K562 (cell line): ENCODE results near the gene FBXO46. TPM values are rescaled to one million over a fixed set of nuclear protein-coding genes. Genes with fewer than 3 reads are reported as not detected.

Source experiments
- ATAC-seq: fragments of 200-7000 bp; cut with Tn5 transposase; 3 replicates; pipeline ENCODE4 v1.9.1; 2020; ENCODE audit warnings: moderate library complexity
- BruUV-seq: library from RNA; stranded (reverse); fragments of 400-500 nt; replicated peaks from 2 replicates; lab custom pipeline; 2021; lab: Mats Ljungman, UMichigan
- CTCF ChIA-PET: fragments of 300-600 bp; formaldehyde crosslinking; extraction: SDS; loops from one replicate; lab custom pipeline; 2021; ENCODE audit warnings: low intra/inter-chr PET ratio; lab: Yijun Ruan, JAX
- POLR2A ChIA-PET: fragments of 300-600, 350-650 bp; sonication (Branson Sonifier 250); formaldehyde crosslinking; extraction: SDS; loops from one replicate; lab custom pipeline; 2021; ENCODE audit warnings: antibody characterized with exemption, inconsistent platforms; lab: Yijun Ruan, JAX
- DNase-seq, 4 experiments: peaks; one replicate each; pipeline versions ENCODE4 v3.0.0 to v3.0.0-alpha.2; 2011 to 2018; ENCODE audit warnings: low spot score in 3 of 4, mixed read lengths in 3 of 4; ENCODE audit errors: extremely low read depth in 1 of 4
- FAIRE-seq: peaks from 2 replicates; lab custom pipeline; 2011; peaks lifted over from hg19 to GRCh38; lab: Jason Lieb, UNC
- H2AFZ ChIP-seq: 2 replicates; pipeline ENCODE4 v1.6.0; 2011; ENCODE audit warnings: low read depth, low read length, control low read depth, inconsistent platforms
- H3K27ac ChIP-seq: fragments of 200-600 bp; 3 replicates; pipeline ENCODE4 v1.8.0; 2011; ENCODE audit warnings: low read depth, mild to moderate bottlenecking, control low read depth, inconsistent platforms, low read length, moderate library complexity, mixed read lengths; ENCODE audit errors: extremely low read depth
- H3K27me3 ChIP-seq, 2 experiments: fragments of 300-600 bp in 1 of 2; 2 replicates in 1 of 2; 3 replicates in 1 of 2; pipeline versions ENCODE4 v1.6.0 to v1.8.0; 2011; ENCODE audit warnings: inconsistent platforms in 2 of 2, low read length in 2 of 2, mild to moderate bottlenecking in 1 of 2, mixed read lengths in 1 of 2, moderate library complexity in 1 of 2; ENCODE audit not compliant: control insufficient read depth in 2 of 2, insufficient read depth in 2 of 2
- H3K36me3 ChIP-seq: fragments of 300-600 bp; 3 replicates; pipeline ENCODE4 v1.8.0; 2011; ENCODE audit warnings: mild to moderate bottlenecking, low read length, inconsistent platforms; ENCODE audit not compliant: control insufficient read depth, insufficient read depth
- H3K4me1 ChIP-seq, 2 experiments: fragments of 200-600 bp in 1 of 2; replicated peaks in 1 of 2; 2 replicates in 1 of 2; 3 replicates in 1 of 2; pipeline versions ENCODE4 v1.5.1 to v1.8.0; 2011; ENCODE audit warnings: inconsistent platforms in 2 of 2, low read length in 2 of 2, mild to moderate bottlenecking in 1 of 2, mixed read lengths in 1 of 2, moderate library complexity in 1 of 2; ENCODE audit not compliant: control insufficient read depth in 2 of 2, insufficient read depth in 2 of 2
- H3K4me2 ChIP-seq: 2 replicates; pipeline ENCODE4 v1.6.1; 2011; ENCODE audit warnings: low read length, control low read depth, inconsistent platforms, mixed read lengths; ENCODE audit not compliant: insufficient read depth
- H3K4me3 ChIP-seq: fragments of 200-600 bp; sonication (generic), shearing (Covaris generic); 2 replicates; pipeline ENCODE4 v1.5.1; 2016; ENCODE audit warnings: control low read depth, inconsistent platforms
- H3K79me2 ChIP-seq: fragments of 200-600 bp; 3 replicates; pipeline ENCODE4 v1.8.0; 2011; ENCODE audit warnings: low read length, inconsistent platforms; ENCODE audit not compliant: control insufficient read depth, insufficient read depth
- H3K9ac ChIP-seq, 2 experiments: 2 replicates each; pipeline versions ENCODE4 v1.6.0 to v1.6.1; 2011; ENCODE audit warnings: low read depth in 2 of 2, low read length in 2 of 2, control low read depth in 1 of 2, inconsistent platforms in 1 of 2, mild to moderate bottlenecking in 1 of 2, mixed read lengths in 1 of 2; ENCODE audit not compliant: insufficient read depth in 1 of 2
- H3K9me1 ChIP-seq: one replicate; pipeline ENCODE4 v1.6.0; 2011; ENCODE audit warnings: inconsistent platforms, mild to moderate bottlenecking, low read length, moderate library complexity; ENCODE audit not compliant: control insufficient read depth, insufficient read depth
- H3K9me3 ChIP-seq: replicated peaks from 2 replicates; pipeline ENCODE4 v1.5.1; 2011; ENCODE audit warnings: low read depth, low read length, inconsistent platforms; ENCODE audit not compliant: control insufficient read depth, insufficient read depth
- H4K20me1 ChIP-seq: replicated peaks from 2 replicates; pipeline ENCODE4 v1.6.1; 2011; ENCODE audit warnings: low read length, inconsistent platforms, mixed read lengths; ENCODE audit not compliant: control insufficient read depth, insufficient read depth
- LCOR ChIP-seq: sonication (generic); formaldehyde crosslinking; IDR thresholded peaks from 2 replicates; pipeline ENCODE4 v1.8.0; 2022; ENCODE audit warnings: mild to moderate bottlenecking, missing genetic modification reagents
- MAZ ChIP-seq, 2 experiments: fragments of 450-650 bp in 1 of 2; sonication (generic) in 1 of 2; formaldehyde crosslinking; IDR thresholded peaks in 1 of 2; conservative IDR thresholded peaks in 1 of 2; 2 replicates each; pipeline versions ENCODE4 v1.4.0 to v1.5.0; 2020; ENCODE audit warnings: mild to moderate bottlenecking in 1 of 2, missing genetic modification reagents in 1 of 2
- PHF8 ChIP-seq: fragments of 200-600 bp; sonication (generic); IDR thresholded peaks from 2 replicates; pipeline ENCODE4 v1.6.1; 2012; ENCODE audit warnings: mixed run types, mild to moderate bottlenecking, inconsistent platforms, low read length, moderate library complexity, borderline replicate concordance
- POLR2G ChIP-seq: fragments of 200-400 bp; formaldehyde crosslinking; IDR thresholded peaks from 2 replicates; pipeline ENCODE4 v1.6.1; 2017; ENCODE audit warnings: low read depth, mild to moderate bottlenecking, antibody characterized with exemption, low read length, moderate library complexity
- RBM22 ChIP-seq: fragments of 200-400 bp; formaldehyde crosslinking; IDR thresholded peaks from 2 replicates; pipeline ENCODE4 v1.6.1; 2018; ENCODE audit warnings: low read length, low read depth; ENCODE audit not compliant: poor library complexity, severe bottlenecking
- SMAD1 ChIP-seq: fragments of 150-350 bp; IDR thresholded peaks from 2 replicates; pipeline ENCODE4 v1.6.1; 2014; ENCODE audit warnings: low read length, low read depth; ENCODE audit not compliant: partially characterized antibody
- SP1 ChIP-seq: sonication (generic); formaldehyde crosslinking; IDR thresholded peaks from 2 replicates; pipeline ENCODE4 v1.8.1; 2022; ENCODE audit warnings: mild to moderate bottlenecking, missing genetic modification reagents
- YY1 ChIP-seq, 3 experiments: IDR thresholded peaks; 2 replicates each; pipeline ENCODE4 v1.6.1; 2011; ENCODE audit warnings: low read length in 2 of 3, mild to moderate bottlenecking in 2 of 3, moderate library complexity in 2 of 3, borderline replicate concordance in 1 of 3, control low read depth in 1 of 3, low read depth in 1 of 3; ENCODE audit not compliant: insufficient read depth in 3 of 3, insufficient replicate concordance in 2 of 3, control insufficient read depth in 1 of 3, insufficient read length in 1 of 3; ENCODE audit errors: extremely low read depth in 1 of 3
- ZNF324 ChIP-seq: fragments of 250-450 bp; sonication (Bioruptor Pico); IDR thresholded peaks from 2 replicates; pipeline ENCODE4 v1.4.0; 2020; ENCODE audit warnings: mild to moderate bottlenecking
- WGBS: fragments of 100-300 bp; shearing (Covaris generic); methylation state at CpG from one replicate; pipeline ENCODE4 v1.1.6; 2016; ENCODE audit warnings: low coverage, mixed read lengths; ENCODE audit not compliant: insufficient coverage; ENCODE audit errors: missing lambda C conversion rate; 5-methylcytosine and 5-hydroxymethylcytosine counted together
- in situ Hi-C: fragments of 300-500 bp; cut with MboI; formaldehyde crosslinking; loops from 4 replicates; pipeline ENCODE4 v1.15.0; 2018; ENCODE audit warnings: inconsistent platforms, mixed read lengths
- intact Hi-C: fragments of 100-400 bp; cut with micrococcal nuclease; formaldehyde crosslinking; loops from 2 replicates; pipeline ENCODE4 v1.14.2; 2022
- polyA plus RNA-seq, 8 experiments: library from polyadenylated mRNA; depleted of rRNA in 4 of 8; stranded (reverse) in 5 of 8; unstranded in 3 of 8; fragments of >200 nt; fragmentation: Nextera tagmentation in 2 of 8; fragmentation: Illumina TruSeq in 1 of 8; extraction: Ambion mirVana in 2 of 8; extraction: Trizol in 1 of 8; gene quantifications; 2 replicates each; pipeline versions ENCODE4 v1.2.1 to v1.2.3, GENCODE V29; 2011 to 2014; ENCODE audit warnings: inconsistent platforms in 1 of 8, missing spikeins in 1 of 8
- total RNA-seq, 7 experiments: library from RNA; depleted of rRNA in 6 of 7; stranded (reverse); fragments of >200 nt in 6 of 7; fragmentation: Illumina TruSeq in 2 of 7; extraction: Trizol in 2 of 7; gene quantifications; 2 replicates each; pipeline versions ENCODE4 v1.2.1 to v1.2.3, GENCODE V29; 2011 to 2021; ENCODE audit warnings: low replicate concordance in 1 of 7
- TF ChIP-seq, protein P1 (sequence below): fragments of 450-650 bp; formaldehyde crosslinking; IDR thresholded peaks from 2 replicates; pipeline ENCODE4 v1.4.0; 2020; ENCODE audit warnings: mild to moderate bottlenecking, moderate library complexity
- TF ChIP-seq, protein P2 (sequence below), 2 experiments: fragments of 450-650 bp in 1 of 2; sonication (generic) in 1 of 2; formaldehyde crosslinking in 1 of 2; IDR thresholded peaks in 1 of 2; conservative IDR thresholded peaks in 1 of 2; 2 replicates each; pipeline versions ENCODE4 v1.6.1 to v1.8.1; 2016 to 2023; ENCODE audit warnings: mild to moderate bottlenecking in 2 of 2, moderate library complexity in 2 of 2, inconsistent platforms in 1 of 2, missing genetic modification reagents in 1 of 2
- TF ChIP-seq, protein P3 (sequence below): fragments of 450-650 bp; IDR thresholded peaks from one replicate; pipeline ENCODE4 v1.6.1; 2018; ENCODE audit warnings: mild to moderate bottlenecking, moderate library complexity; ENCODE audit not compliant: partially characterized antibody

Gene FBXO46
- total and polyA plus RNA-seq, 9 of the 15 experiments (the other 6 are each of a cell fraction or from before 2014, with no cell fraction given) = 1.5 to 36.1 (median 7.3) TPM

DNA sequence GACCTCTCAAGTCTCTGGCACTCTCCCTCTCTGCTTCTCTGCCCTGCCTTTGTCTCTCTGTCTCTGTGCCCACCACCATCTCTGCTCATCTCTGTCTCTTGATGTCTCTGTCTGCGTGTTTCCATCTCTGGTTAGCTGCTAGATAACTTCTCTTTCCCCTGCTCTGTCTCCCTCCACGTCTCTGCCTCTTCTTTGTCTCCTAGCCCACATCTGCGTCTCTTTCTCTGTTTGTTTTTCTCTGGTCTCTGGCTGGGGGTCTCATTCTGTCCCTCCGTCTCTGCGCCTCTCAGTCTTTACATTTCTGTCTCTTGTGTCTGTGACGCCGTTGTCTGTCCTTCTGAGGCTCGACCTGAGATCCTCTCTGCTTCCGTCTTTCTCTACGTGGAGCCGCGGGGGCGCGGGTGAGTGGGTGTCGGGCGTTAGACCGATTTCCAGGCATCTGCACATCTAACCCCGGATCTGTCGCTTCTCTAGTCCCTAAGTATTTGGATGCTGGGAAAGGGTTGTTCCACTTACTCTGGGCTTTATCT lies 62.3 kb downstream of the FBXO46 start (continued):
- no peak for TF ChIP-seq RBM22
- TF ChIP-seq, all 486 proteins: peak for 59

DNA sequence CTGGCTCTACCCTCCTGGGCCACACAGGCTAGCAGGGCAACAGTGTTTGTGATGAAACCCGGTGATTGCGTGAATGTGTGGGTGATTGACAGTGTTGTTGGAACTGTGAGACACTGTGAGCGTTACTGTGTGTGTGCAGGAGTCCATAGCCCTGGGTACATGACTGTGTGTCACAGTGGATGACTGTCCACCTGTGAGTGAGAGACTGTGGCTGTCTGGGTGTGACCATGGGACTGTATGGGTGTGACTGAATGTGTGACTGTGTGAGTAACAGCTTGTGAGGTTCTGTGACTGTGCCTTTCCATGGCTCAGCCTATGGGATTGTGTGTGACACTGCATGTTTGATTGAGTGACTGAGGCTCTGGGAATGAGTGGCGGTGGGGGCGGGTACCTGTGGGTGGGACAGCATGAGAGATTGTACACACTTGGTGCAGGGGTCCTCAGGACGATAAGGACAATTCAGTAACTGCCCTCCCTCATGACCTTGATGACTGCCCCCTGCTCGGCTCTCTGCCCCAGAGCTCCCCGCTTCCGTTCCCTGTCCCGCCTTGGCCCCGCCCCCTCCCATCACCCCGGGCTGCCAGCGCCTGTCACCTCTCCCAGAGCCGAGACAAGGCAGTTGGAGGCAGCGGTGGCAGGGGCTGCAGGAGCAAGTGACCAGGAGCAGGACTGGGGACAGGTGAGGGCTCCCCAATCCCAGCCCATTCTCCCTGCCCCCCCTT lies 62.9 kb downstream of the FBXO46 start, which contains the start of gene GIPR:
Gene GIPR (plus strand): TSS at position 602 of the 722 bp plus-strand sequence. CDS start 1,300 bp downstream, outside the sequence.
- no TSS peak for BruUV-seq
- no peaks in the 10 kb centered on the region for H3K9me3 ChIP-seq
- H3K4me3 ChIP-seq = peak within 1 kb of the TSS; percentile 58
- in situ Hi-C loops = no loop called here
- POLR2A ChIA-PET = interaction anchor here (0.6 to 2.7 kb wide), 8 partner anchors 9 to 227 kb away, joined by 3 to 7 read pairs (median 4); no protein-coding TSS in a partner anchor
- peak within 1 kb of the TSS; percentile 92 for H3K27ac ChIP-seq
- H3K4me2 ChIP-seq = peak within 1 kb of the TSS; percentile 91
- DNase-seq (peak; percentile 88 to 91 (median 88)), ATAC-seq (peak; percentile 68), FAIRE-seq (peak; percentile 87)
- peak within 1 kb of the TSS; percentile 99 for H2AFZ ChIP-seq
- intact Hi-C loops = no loop called here
- peaks cover 33% of the 10 kb centered on the region for H3K79me2 ChIP-seq
- peak within 1 kb of the TSS; percentile 88 to 97 for H3K9ac ChIP-seq
- H3K36me3 ChIP-seq = peaks cover 15% of the 10 kb centered on the region
- no peaks in the 10 kb centered on the region for H3K9me1 ChIP-seq
- no peaks in the 10 kb centered on the region; a peak in 1 of 5 replicates for H3K27me3 ChIP-seq
- WGBS = under 1% methylated on average over 7 of the region's 15 CpGs
- CTCF ChIA-PET = interaction anchor here (0.6 kb wide), 1 partner anchor 14 kb away, joined by 3 read pairs; no protein-coding TSS in a partner anchor
- peaks cover 16 to 40% of the 10 kb centered on the region in 2 experiments; a peak in 4 of 5 replicates for H3K4me1 ChIP-seq
- peaks cover 3% of the 10 kb centered on the region; the same call in 1 of the 2 replicates for H4K20me1 ChIP-seq
- TF ChIP-seq POLR2G (peak; percentile 84), SP1 (CRISPR knock-in tag) (peak; percentile 83), SMAD1 (peak; percentile 58), LCOR (CRISPR knock-in tag) (no peak), PHF8 (peak; percentile 37; the same call in 1 of the 2 replicates), MAZ (CRISPR knock-in tag; conservative IDR thresholded peaks at IDR 0.05 in 1 of 2, IDR thresholded peaks at IDR 0.05 in 1 of 2) (peak; percentile 16 to 70; a peak in 2 of 4 replicates), ZNF324 (no peak), YY1 (IDR thresholded peaks at IDR 0.05; ENCODE audit: borderline replicate concordance in 1 of 3, control insufficient read depth in 1 of 3, extremely low read depth in 1 of 3, insufficient read depth in 3 of 3, insufficient read length in 1 of 3, insufficient replicate concordance in 2 of 3, low read depth in 1 of 3, low read length in 2 of 3) (peak in 1 of 3 experiments; percentile 30)
- TF ChIP-seq, protein P1, sequence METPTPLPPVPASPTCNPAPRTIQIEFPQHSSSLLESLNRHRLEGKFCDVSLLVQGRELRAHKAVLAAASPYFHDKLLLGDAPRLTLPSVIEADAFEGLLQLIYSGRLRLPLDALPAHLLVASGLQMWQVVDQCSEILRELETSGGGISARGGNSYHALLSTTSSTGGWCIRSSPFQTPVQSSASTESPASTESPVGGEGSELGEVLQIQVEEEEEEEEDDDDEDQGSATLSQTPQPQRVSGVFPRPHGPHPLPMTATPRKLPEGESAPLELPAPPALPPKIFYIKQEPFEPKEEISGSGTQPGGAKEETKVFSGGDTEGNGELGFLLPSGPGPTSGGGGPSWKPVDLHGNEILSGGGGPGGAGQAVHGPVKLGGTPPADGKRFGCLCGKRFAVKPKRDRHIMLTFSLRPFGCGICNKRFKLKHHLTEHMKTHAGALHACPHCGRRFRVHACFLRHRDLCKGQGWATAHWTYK (CRISPR knock-in tag) = no peak
- TF ChIP-seq, protein P2, sequence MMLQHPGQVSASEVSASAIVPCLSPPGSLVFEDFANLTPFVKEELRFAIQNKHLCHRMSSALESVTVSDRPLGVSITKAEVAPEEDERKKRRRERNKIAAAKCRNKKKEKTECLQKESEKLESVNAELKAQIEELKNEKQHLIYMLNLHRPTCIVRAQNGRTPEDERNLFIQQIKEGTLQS (IDR thresholded peaks at IDR 0.05) = peak; percentile 50
- TF ChIP-seq, protein P2 (CRISPR knock-in tag; conservative IDR thresholded peaks at IDR 0.05) = no peak
- TF ChIP-seq, protein P3, sequence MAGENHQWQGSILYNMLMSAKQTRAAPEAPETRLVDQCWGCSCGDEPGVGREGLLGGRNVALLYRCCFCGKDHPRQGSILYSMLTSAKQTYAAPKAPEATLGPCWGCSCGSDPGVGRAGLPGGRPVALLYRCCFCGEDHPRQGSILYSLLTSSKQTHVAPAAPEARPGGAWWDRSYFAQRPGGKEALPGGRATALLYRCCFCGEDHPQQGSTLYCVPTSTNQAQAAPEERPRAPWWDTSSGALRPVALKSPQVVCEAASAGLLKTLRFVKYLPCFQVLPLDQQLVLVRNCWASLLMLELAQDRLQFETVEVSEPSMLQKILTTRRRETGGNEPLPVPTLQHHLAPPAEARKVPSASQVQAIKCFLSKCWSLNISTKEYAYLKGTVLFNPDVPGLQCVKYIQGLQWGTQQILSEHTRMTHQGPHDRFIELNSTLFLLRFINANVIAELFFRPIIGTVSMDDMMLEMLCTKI = no peak
